Measurements from ENCODE around the gene ZFPL1. TPM values are rescaled to one million over a fixed set of nuclear protein-coding genes. Genes with fewer than 3 reads are reported as not detected.

ZFPL1 gene
- total RNA-seq, 1 donor from 2014 or later: 46.2 TPM

DNA sequence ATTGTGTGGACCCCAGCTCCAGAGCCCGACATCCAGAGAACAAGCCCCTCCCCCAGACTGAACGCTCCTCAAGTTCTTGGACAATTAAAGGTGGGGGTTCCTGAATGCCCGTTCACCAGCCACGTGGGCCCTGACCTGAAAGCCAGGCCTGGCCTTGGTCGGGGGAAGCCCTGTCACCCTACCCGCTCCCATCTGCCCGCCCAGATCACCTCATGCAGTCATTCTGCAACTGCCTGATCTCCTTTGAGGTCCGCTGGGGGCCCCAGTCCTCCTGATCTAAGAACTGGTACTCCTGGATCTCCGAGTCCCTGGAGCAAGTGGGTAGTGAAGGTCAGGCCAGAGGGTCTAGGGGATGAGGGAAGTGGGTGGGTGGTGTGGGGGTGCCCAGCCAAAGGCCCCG lies 16.6 kb upstream of the ZFPL1 start:
- Mint-ChIP-seq H3K4me1 (no peaks in the 10 kb centered on the region), H3K4me3 (no peak overlapping the region), H3K9me3 (no peaks in the 10 kb centered on the region)

DNA sequence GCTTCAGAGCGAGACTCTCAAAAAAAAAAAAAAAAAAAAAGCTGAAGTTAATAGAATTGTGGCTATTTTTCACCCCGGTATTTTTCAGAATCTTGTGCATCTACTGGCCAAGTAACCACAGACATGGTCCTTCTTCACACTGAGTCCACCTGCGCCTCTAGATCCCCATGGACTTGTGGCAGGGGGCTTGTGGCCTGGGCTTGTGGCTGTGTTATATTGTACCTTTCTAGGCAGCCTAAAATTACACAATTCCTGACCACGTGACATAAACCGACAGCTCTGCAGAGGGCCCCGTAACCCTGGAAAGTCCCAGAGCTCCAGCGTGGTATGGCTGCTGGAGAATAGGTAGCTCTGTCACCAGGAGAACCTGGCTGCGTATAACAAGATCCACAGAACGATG lies 14.8 kb upstream of the ZFPL1 start:
- Mint-ChIP-seq H3K27me3 (ENCODE audit: low read depth) (no peaks in the 10 kb centered on the region), H3K9me3 (no peaks in the 10 kb centered on the region)
- TF ChIP-seq, protein P1, sequence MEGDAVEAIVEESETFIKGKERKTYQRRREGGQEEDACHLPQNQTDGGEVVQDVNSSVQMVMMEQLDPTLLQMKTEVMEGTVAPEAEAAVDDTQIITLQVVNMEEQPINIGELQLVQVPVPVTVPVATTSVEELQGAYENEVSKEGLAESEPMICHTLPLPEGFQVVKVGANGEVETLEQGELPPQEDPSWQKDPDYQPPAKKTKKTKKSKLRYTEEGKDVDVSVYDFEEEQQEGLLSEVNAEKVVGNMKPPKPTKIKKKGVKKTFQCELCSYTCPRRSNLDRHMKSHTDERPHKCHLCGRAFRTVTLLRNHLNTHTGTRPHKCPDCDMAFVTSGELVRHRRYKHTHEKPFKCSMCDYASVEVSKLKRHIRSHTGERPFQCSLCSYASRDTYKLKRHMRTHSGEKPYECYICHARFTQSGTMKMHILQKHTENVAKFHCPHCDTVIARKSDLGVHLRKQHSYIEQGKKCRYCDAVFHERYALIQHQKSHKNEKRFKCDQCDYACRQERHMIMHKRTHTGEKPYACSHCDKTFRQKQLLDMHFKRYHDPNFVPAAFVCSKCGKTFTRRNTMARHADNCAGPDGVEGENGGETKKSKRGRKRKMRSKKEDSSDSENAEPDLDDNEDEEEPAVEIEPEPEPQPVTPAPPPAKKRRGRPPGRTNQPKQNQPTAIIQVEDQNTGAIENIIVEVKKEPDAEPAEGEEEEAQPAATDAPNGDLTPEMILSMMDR (IDR thresholded peaks at IDR 0.05; ENCODE audit: unreplicated experiment): no peak

More for the DNA sequence above, 16.6 kb upstream of the ZFPL1 start:
- DNase-seq (ENCODE audit: low spot score in 2 of 2, unreplicated experiment in 2 of 2): no peak
- H3K27ac Mint-ChIP-seq: no peak overlapping the region
- no peaks in the 10 kb centered on the region for H3K27me3 Mint-ChIP-seq (ENCODE audit: low read depth)
- TF ChIP-seq, protein P1 (IDR thresholded peaks at IDR 0.05; ENCODE audit: unreplicated experiment): no peak
- no peaks in the 10 kb centered on the region for H3K36me3 Mint-ChIP-seq

DNA sequence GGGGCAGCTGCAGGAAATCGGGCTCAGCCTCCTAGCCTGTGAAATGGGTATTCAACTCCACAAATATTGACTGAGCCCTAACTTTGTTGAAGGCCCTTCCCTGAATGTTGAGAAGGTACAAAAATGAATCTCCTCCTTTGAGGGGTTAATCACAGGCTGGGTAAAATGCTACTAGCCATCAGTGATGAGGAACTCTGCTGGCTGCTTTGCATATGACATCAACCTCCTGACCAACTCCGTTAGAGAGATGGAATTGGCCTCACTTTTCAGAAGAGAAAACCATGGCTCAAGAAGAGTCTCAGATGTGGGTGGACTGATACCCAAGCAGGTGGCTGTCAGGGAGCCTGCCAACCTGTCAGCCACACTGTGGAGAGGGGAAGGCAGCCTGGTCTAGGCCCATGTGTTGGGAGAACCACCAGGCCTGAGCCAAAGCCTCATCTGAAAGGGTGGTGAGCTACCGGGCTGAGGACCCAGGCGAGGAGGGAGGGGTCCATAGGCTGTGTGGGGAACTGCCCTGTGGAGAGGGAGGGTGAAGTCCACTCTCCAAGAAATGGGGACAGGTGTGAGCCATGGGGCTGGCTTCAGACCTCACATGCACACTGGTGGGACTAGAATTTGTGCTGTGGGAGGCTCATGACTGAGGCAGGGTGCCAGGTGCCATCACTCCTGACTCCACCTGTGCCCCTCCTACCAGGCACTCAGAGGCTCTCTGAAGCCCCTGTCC lies 12.0 kb upstream of the ZFPL1 start:
- Mint-ChIP-seq H3K27ac (no peak overlapping the region), H3K9me3 (no peaks in the 10 kb centered on the region), H3K27me3 (ENCODE audit: low read depth) (no peaks in the 10 kb centered on the region), H3K36me3 (no peaks in the 10 kb centered on the region), H3K4me3 (no peak overlapping the region), H3K4me1 (no peaks in the 10 kb centered on the region)
- DNase-seq (ENCODE audit: low spot score in 2 of 2, unreplicated experiment in 2 of 2): no peak
- TF ChIP-seq, protein P1 (IDR thresholded peaks at IDR 0.05; ENCODE audit: unreplicated experiment): no peak

More for the DNA sequence above, 14.8 kb upstream of the ZFPL1 start:
- Mint-ChIP-seq H3K4me1 (no peaks in the 10 kb centered on the region), H3K36me3 (no peaks in the 10 kb centered on the region), H3K27ac (no peak overlapping the region), H3K4me3 (no peak overlapping the region)
- no peak for DNase-seq (ENCODE audit: low spot score in 2 of 2, unreplicated experiment in 2 of 2)

DNA sequence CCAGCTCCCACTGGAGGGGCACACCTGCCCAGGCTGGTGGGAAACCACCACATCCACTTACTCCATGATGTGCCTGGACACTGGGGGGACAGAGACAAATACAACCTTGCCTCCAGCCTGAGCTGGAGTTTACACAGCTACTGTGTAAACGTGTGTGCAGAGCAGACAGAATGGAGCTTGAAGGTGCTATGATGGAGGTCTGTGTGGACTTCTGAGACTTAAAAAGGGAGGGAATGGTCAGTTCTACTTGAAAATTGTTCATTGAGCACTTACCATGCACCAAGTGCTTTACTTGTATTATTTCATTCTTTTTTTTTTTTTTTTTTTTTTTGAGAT lies 11.4 kb upstream of the ZFPL1 start:
- Mint-ChIP-seq H3K27ac (no peak overlapping the region), H3K36me3 (no peaks in the 10 kb centered on the region), H3K9me3 (no peaks in the 10 kb centered on the region), H3K27me3 (ENCODE audit: low read depth) (no peaks in the 10 kb centered on the region), H3K4me3 (no peak overlapping the region), H3K4me1 (no peaks in the 10 kb centered on the region)
- TF ChIP-seq, protein P1 (IDR thresholded peaks at IDR 0.05; ENCODE audit: unreplicated experiment): no peak
- no peak for DNase-seq (ENCODE audit: low spot score in 2 of 2, unreplicated experiment in 2 of 2)

DNA sequence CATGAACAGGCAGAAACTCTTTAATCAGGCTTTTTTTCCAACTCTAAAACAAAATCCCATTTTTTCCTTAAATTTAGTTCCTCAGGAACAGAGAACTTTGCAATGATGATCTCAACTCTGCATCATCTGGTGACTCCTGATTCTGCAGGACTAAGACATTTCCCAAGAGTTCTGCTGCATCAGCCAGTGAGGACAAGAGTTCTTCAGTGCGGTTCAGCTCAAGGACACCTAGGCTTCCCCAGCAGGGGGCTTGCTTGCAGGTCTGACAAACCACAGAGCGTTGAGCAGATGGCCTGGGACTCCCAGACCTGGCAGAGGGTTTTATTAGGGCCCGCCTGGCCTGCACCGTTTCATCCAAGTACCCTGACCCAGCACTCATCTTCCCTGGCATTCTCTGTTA lies 6.6 kb upstream of the ZFPL1 start:
- TF ChIP-seq, protein P1 (IDR thresholded peaks at IDR 0.05; ENCODE audit: unreplicated experiment): no peak
- no peak overlapping the region for H3K4me3 Mint-ChIP-seq
- no peak overlapping the region for H3K27ac Mint-ChIP-seq
- peaks cover 12% of the 10 kb centered on the region for H3K36me3 Mint-ChIP-seq
- H3K27me3 Mint-ChIP-seq (ENCODE audit: low read depth): no peaks in the 10 kb centered on the region
- DNase-seq (ENCODE audit: low spot score in 2 of 2, unreplicated experiment in 2 of 2): no peak
- no peaks in the 10 kb centered on the region for H3K9me3 Mint-ChIP-seq
- no peaks in the 10 kb centered on the region for H3K4me1 Mint-ChIP-seq
